Parathyroid adenoma (tissue), 2 donors: ENCODE data around the gene CLEC2A.

Experiments used
- H2AFZ ChIP-seq: fragments of 300-600 bp; sonication (generic); one replicate; pipeline ENCODE4 v1.7.0; 2017; ENCODE audit warnings: antibody characterized with exemption, mild to moderate bottlenecking
- H3K27ac ChIP-seq: fragments of 300-600 bp; sonication (generic); one replicate; pipeline ENCODE4 v1.7.0; 2017
- H3K27me3 ChIP-seq: fragments of 300-600 bp; sonication (generic); one replicate; pipeline ENCODE4 v1.7.0; 2017; ENCODE audit warnings: low read length; ENCODE audit not compliant: control insufficient read depth, insufficient read depth
- H3K36me3 ChIP-seq: fragments of 300-600 bp; sonication (generic); one replicate; pipeline ENCODE4 v1.7.0; 2017; ENCODE audit warnings: low read length; ENCODE audit not compliant: control insufficient read depth, insufficient read depth
- H3K4me1 ChIP-seq: fragments of 300-600 bp; sonication (generic); one replicate; pipeline ENCODE4 v1.7.0; 2017; ENCODE audit warnings: control low read depth
- H3K4me2 ChIP-seq: fragments of 300-600 bp; sonication (generic); one replicate; pipeline ENCODE4 v1.7.0; 2017; ENCODE audit warnings: low read length
- H3K4me3 ChIP-seq: fragments of 300-600 bp; sonication (generic); one replicate; pipeline ENCODE4 v1.7.0; 2017; ENCODE audit warnings: low read depth, low read length
- H3K79me2 ChIP-seq: fragments of 300-600 bp; sonication (generic); one replicate; pipeline ENCODE4 v1.7.0; 2017; ENCODE audit warnings: control low read depth
- H3K9ac ChIP-seq: fragments of 300-600 bp; sonication (generic); one replicate; pipeline ENCODE4 v1.7.0; 2017; ENCODE audit warnings: mild to moderate bottlenecking
- H3K9me3 ChIP-seq: fragments of 300-600 bp; sonication (generic); one replicate; pipeline ENCODE4 v1.7.0; 2017; ENCODE audit warnings: low read length; ENCODE audit not compliant: control insufficient read depth
- CTCF ChIP-seq: fragments of 300-600 bp; sonication (generic); IDR thresholded peaks from one replicate; pipeline ENCODE4 v1.7.0; 2017; ENCODE audit warnings: antibody characterized with exemption, mild to moderate bottlenecking
- donor health status: primary hyperparathyroidism.

The CLEC2A gene

DNA sequence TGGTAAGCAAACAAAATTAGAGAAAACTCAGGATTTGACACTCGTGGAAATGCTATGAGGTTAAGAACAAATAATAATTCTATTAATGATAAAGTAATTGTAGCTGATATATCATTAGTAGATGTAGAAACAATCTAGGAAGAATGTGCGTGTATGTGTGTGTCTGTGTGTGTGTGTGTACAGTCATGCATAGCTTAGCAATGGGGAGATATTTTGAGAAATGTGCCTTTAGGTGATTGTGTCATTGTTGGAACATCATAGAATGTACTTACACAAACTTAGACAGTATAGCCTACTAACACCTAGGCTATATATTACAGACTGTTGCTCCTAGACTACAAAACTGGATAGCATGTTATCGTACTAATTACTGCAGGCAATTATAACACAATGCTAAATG, 5.3 kb downstream of the CLEC2A start:
- Histone ChIP-seq H2AFZ (no peak overlapping the region), H3K79me2 (no peaks in the 10 kb centered on the region), H3K4me3 (no peak overlapping the region), H3K36me3 (no peaks in the 10 kb centered on the region), H3K27me3 (no peaks in the 10 kb centered on the region), H3K27ac (no peak overlapping the region), H3K9me3 (no peaks in the 10 kb centered on the region), H3K4me2 (no peak overlapping the region), H3K9ac (no peak overlapping the region), H3K4me1 (no peaks in the 10 kb centered on the region)
- no peak for TF ChIP-seq CTCF

DNA sequence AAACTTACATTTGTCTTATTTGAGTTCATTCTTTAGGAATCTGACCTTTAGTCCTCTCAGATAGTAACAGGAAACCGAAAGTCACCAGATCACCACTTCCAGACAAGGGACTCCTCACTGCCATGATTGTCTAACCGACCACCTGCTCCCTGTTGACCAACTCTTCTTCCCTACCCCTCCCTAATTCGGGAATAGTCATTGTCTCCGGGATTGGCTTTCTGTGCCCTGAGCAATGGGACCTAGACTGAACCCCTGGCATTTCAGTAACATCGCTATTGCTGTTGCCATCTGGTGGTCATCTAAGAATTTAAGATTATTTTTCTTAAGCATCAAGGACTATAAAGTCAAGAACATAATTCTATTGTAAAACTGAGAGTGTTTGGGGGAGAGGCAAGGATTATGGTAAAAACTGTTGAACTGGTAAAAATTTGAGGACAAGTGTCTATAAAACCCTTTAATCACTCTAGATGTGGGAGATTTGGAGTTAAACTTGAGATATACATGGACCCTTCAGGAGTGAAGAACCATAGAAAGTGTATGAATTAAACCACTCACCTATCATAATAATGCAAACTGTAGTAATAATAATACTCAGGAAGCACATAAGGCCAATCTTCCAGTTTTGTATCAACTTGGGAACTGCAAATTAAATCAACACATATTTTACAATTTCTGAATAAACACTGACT, 6.3 kb downstream of the CLEC2A start:
- TF ChIP-seq CTCF = peak; percentile 22
- peak overlapping the region; percentile 58 for H3K4me2 ChIP-seq
- H3K79me2 ChIP-seq = no peaks in the 10 kb centered on the region
- H3K27ac ChIP-seq = no peak overlapping the region
- H3K4me1 ChIP-seq = no peaks in the 10 kb centered on the region
- H2AFZ ChIP-seq = no peak overlapping the region
- H3K9ac ChIP-seq = no peak overlapping the region
- H3K36me3 ChIP-seq = no peaks in the 10 kb centered on the region
- H3K27me3 ChIP-seq = no peaks in the 10 kb centered on the region
- peak overlapping the region; percentile 31 for H3K4me3 ChIP-seq
- H3K9me3 ChIP-seq = no peaks in the 10 kb centered on the region

DNA sequence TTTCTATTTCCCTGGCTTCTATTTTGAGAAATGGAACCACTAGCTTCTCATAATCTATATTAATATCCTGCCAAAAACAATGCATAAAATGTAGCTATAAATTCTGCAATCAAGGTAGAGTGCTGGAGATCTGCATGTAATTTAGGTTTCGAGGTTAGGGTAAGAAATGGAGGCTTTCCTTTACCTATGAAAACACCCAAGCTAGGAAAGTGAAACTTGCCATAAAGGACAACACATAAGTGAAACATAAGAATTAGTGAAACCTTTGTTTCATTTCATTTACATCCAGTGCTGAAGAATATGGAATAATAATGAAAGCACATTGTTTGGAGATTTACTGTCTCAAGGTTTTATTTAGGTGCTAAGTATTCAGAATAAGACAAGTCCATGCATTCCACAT, 9.7 kb downstream of the CLEC2A start:
- Histone ChIP-seq H3K9me3 (no peaks in the 10 kb centered on the region), H3K4me1 (no peaks in the 10 kb centered on the region), H3K4me2 (no peak overlapping the region), H2AFZ (no peak overlapping the region), H3K79me2 (no peaks in the 10 kb centered on the region), H3K27ac (no peak overlapping the region), H3K27me3 (no peaks in the 10 kb centered on the region), H3K9ac (no peak overlapping the region), H3K4me3 (no peak overlapping the region), H3K36me3 (no peaks in the 10 kb centered on the region)
- TF ChIP-seq CTCF = no peak

DNA sequence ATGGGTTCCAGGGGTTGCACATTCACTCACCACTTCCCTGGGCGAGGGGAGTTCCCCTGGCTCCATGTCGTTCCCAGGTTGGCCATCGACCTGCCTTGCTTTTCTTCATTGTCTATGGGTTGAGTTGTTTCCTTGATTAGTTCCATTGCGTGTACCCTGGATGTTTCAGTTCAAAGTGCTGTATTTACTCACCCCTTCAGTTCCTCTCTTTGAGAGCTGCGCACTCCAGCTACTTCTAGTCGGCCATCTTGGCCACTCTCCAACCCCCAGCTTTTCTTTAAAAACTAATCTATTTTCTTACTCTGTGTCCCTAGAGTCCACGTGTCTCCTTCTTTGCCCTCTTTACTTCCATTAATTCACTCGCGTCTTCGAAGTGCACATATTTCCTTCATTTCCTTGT, 11.7 kb downstream of the CLEC2A start:
- Histone ChIP-seq H3K27ac (no peak overlapping the region), H2AFZ (no peak overlapping the region), H3K4me2 (no peak overlapping the region), H3K4me3 (no peak overlapping the region), H3K36me3 (no peaks in the 10 kb centered on the region), H3K79me2 (no peaks in the 10 kb centered on the region), H3K9ac (no peak overlapping the region), H3K4me1 (no peaks in the 10 kb centered on the region), H3K27me3 (no peaks in the 10 kb centered on the region), H3K9me3 (no peaks in the 10 kb centered on the region)
- TF ChIP-seq CTCF = no peak

GRCh38 chr12:9919443-9919842, 12.7 kb downstream of the CLEC2A start:
- no peaks in the 10 kb centered on the region for H3K36me3 ChIP-seq
- H3K4me2 ChIP-seq = no peak overlapping the region
- no peaks in the 10 kb centered on the region for H3K27me3 ChIP-seq
- H3K4me3 ChIP-seq = no peak overlapping the region
- no peak overlapping the region for H3K9ac ChIP-seq
- no peaks in the 10 kb centered on the region for H3K4me1 ChIP-seq
- no peaks in the 10 kb centered on the region for H3K79me2 ChIP-seq
- no peaks in the 10 kb centered on the region for H3K9me3 ChIP-seq
- no peak for TF ChIP-seq CTCF
- no peak overlapping the region for H3K27ac ChIP-seq
- H2AFZ ChIP-seq = no peak overlapping the region
